HEK293T (cell line): ENCODE measurements around the gene TRDMT1.

Experiments
- CTCF ChIA-PET: fragments of 350-600 bp; formaldehyde crosslinking; extraction: SDS; loops from one replicate; lab custom pipeline; 2021; ENCODE audit warnings: antibody characterized with exemption, inconsistent platforms; lab: Yijun Ruan, JAX
- POLR2A ChIA-PET: fragments of 350-600 bp; formaldehyde crosslinking; extraction: SDS; loops from one replicate; lab custom pipeline; 2020; ENCODE audit warnings: antibody characterized with exemption, inconsistent platforms; lab: Yijun Ruan, JAX
- DNase-seq: peaks from one replicate; pipeline ENCODE4 v3.0.0; 2012; ENCODE audit warnings: mixed read lengths; ENCODE audit errors: extremely low spot score
- ARNT ChIP-seq: fragments of 450-650 bp; IDR thresholded peaks from 2 replicates; pipeline ENCODE4 v1.6.1; 2017; ENCODE audit warnings: mild to moderate bottlenecking
- BHLHE40 ChIP-seq: fragments of 450-650 bp; IDR thresholded peaks from 2 replicates; pipeline ENCODE4 v1.6.1; 2016; ENCODE audit warnings: mild to moderate bottlenecking, moderate library complexity, borderline replicate concordance
- CTBP1 ChIP-seq: fragments of 450-650 bp; IDR thresholded peaks from 2 replicates; pipeline ENCODE4 v1.6.1; 2016; ENCODE audit warnings: borderline replicate concordance
- ELF4 ChIP-seq: fragments of 450-650 bp; IDR thresholded peaks from 2 replicates; pipeline ENCODE4 v1.6.1; 2017; ENCODE audit warnings: antibody characterized with exemption
- FOXA1 ChIP-seq: fragments of 450-650 bp; IDR thresholded peaks from 2 replicates; pipeline ENCODE4 v1.6.1; 2016; ENCODE audit warnings: mild to moderate bottlenecking
- FOXK2 ChIP-seq: fragments of 450-650 bp; IDR thresholded peaks from 2 replicates; pipeline ENCODE4 v1.6.1; 2016; ENCODE audit warnings: mild to moderate bottlenecking
- FOXM1 ChIP-seq: fragments of 450-650 bp; IDR thresholded peaks from 2 replicates; pipeline ENCODE4 v1.6.1; 2017; ENCODE audit warnings: mild to moderate bottlenecking, borderline replicate concordance
- HDGF ChIP-seq: fragments of 450-650 bp; IDR thresholded peaks from 2 replicates; pipeline ENCODE4 v1.6.1; 2017; ENCODE audit warnings: antibody characterized with exemption, borderline replicate concordance
- L3MBTL2 ChIP-seq: fragments of 450-650 bp; conservative IDR thresholded peaks from 2 replicates; pipeline ENCODE4 v1.6.1; 2016; ENCODE audit warnings: mild to moderate bottlenecking
- LEF1 ChIP-seq: fragments of 450-650 bp; IDR thresholded peaks from 2 replicates; pipeline ENCODE4 v1.6.1; 2017; ENCODE audit warnings: mild to moderate bottlenecking, borderline replicate concordance
- NFRKB ChIP-seq: fragments of 450-650 bp; IDR thresholded peaks from 2 replicates; pipeline ENCODE4 v1.6.1; 2016; ENCODE audit warnings: mild to moderate bottlenecking, moderate library complexity
- PKNOX1 ChIP-seq: fragments of 450-650 bp; IDR thresholded peaks from 2 replicates; pipeline ENCODE4 v1.6.1; 2016
- SP1 ChIP-seq: fragments of 450-650 bp; IDR thresholded peaks from 2 replicates; pipeline ENCODE4 v1.6.1; 2017
- SUZ12 ChIP-seq: fragments of 450-650 bp; IDR thresholded peaks from 2 replicates; pipeline ENCODE4 v1.6.1; 2016; ENCODE audit warnings: mild to moderate bottlenecking
- TARDBP ChIP-seq: fragments of 450-650 bp; IDR thresholded peaks from 2 replicates; pipeline ENCODE4 v1.6.1; 2016
- ZNF384 ChIP-seq: fragments of 450-650 bp; IDR thresholded peaks from 2 replicates; pipeline ENCODE4 v1.6.1; 2016

TRDMT1 gene

DNA sequence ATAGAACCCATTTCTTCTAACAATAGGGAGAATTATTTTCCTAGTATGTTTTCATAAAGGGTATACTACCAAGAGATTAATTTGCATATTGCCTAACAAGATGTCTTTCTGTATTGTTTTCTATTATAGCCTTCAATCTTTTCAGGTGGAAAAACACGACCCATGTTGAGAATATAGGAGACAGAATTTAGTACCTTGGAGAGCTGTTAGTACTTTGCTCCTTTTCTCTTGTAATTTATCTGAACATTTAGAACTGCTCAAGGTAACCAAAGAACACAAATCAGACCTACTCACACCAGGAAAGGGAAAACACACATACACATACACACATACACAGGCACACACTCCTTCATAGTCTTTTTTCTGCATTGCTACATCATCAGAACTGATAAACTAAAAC, 7.8 kb upstream of the TRDMT1 start:
- POLR2A ChIA-PET: no interaction called here
- CTCF ChIA-PET: no interaction called here
- TF ChIP-seq SP1 (no peak), NFRKB (no peak), FOXA1 (no peak), TARDBP (no peak), ELF4 (no peak), FOXM1 (no peak), L3MBTL2 (no peak), CTBP1 (no peak), FOXK2 (no peak), LEF1 (no peak), BHLHE40 (no peak)
- DNase-seq: no peak

GRCh38 chr10:17208476-17208875, 7.0 kb upstream of the TRDMT1 start:
- no peak for TF ChIP-seq HDGF
- TF ChIP-seq FOXA1: no peak
- no peak for TF ChIP-seq FOXK2
- TF ChIP-seq L3MBTL2: no peak
- no peak for TF ChIP-seq CTBP1
- TF ChIP-seq PKNOX1: no peak
- no peak for TF ChIP-seq TARDBP
- TF ChIP-seq FOXM1: no peak
- no peak for TF ChIP-seq SUZ12
- no peak for TF ChIP-seq ELF4
- TF ChIP-seq ARNT: no peak
- TF ChIP-seq ZNF384: no peak
- TF ChIP-seq NFRKB: no peak
- TF ChIP-seq LEF1: no peak
- TF ChIP-seq BHLHE40: no peak
- no peak for TF ChIP-seq SP1
- DNase-seq: no peak
- CTCF ChIA-PET: no interaction called here
- POLR2A ChIA-PET: no interaction called here

DNA sequence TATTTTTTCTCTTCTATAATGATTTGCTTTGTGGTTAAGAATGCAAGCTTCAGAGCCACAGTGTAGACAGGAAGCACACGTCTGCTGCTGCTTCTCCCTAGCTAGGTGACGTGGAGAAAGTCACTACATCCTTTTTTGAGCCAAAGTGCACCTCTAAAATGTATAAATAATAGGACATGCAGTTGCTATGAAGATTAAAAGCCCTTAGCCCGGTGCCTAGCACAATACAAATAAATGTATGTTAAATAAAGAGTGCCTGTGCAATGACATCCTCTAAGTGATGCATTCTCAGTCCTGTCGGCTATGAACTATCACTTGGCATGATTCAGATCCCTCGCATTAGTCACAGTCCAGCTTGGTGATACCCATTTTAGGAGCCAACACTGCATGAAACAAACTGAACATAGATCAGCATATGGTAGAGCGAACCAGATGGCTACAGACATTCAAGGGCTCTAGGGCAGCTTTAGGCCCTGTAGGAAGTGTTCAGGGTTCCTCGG, 4.8 kb upstream of the TRDMT1 start:
- ChIA-PET POLR2A (interaction anchor here (1.4 to 3.3 kb wide), 2 partner anchors 24 to 35 kb away, joined by 4 to 15 read pairs; no protein-coding TSS in a partner anchor), CTCF (no interaction called here)
- TF ChIP-seq HDGF: no peak
- no peak for DNase-seq

GRCh38 chr10:17203416-17203815, 1.9 kb upstream of the TRDMT1 start:
- no peak for TF ChIP-seq CTBP1
- no peak for TF ChIP-seq ELF4
- TF ChIP-seq PKNOX1: no peak
- TF ChIP-seq NFRKB: no peak
- no peak for TF ChIP-seq FOXM1
- TF ChIP-seq ARNT: no peak
- POLR2A ChIA-PET: interaction anchor here (0.6 kb wide), 1 partner anchor 10 kb away, joined by 3 read pairs; no protein-coding TSS in a partner anchor
- no peak for DNase-seq
- CTCF ChIA-PET: no interaction called here

DNA sequence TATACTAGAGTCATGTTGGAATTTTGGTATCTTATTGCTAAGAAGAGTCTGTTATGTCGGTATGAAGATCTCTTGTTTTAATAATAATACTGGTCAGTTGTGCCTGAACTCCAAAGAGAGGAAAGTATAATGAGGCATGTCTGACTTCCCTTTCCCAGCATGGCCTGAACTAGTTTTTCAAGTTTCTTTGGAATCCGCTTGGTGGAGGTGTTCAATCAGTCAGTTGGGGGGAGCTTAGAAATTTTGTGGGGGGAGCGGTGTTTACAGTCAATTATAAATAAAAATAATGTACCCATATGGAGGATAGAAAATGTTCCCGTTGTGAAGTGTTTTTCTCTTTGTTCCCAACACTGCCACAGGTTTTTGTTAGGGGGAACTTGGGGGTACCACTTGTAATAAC, 1.5 kb upstream of the TRDMT1 start:
- ChIA-PET CTCF (no interaction called here), POLR2A (interaction anchor here (0.6 to 4.6 kb wide), 3 partner anchors 11 to 26 kb away, joined by 3 to 104 read pairs (median 34); partner anchors contain the start of gene VIM)
- no peak for DNase-seq
- TF ChIP-seq FOXA1: no peak
- no peak for TF ChIP-seq L3MBTL2
- TF ChIP-seq HDGF: no peak
- TF ChIP-seq ZNF384: no peak
- no peak for TF ChIP-seq FOXK2
- no peak for TF ChIP-seq ARNT
- TF ChIP-seq SP1: no peak
- no peak for TF ChIP-seq LEF1
- TF ChIP-seq NFRKB: no peak
- no peak for TF ChIP-seq TARDBP
- no peak for TF ChIP-seq PKNOX1
- no peak for TF ChIP-seq ELF4
- no peak for TF ChIP-seq BHLHE40
- no peak for TF ChIP-seq CTBP1
- TF ChIP-seq FOXM1: no peak
- TF ChIP-seq SUZ12: no peak

GRCh38 chr10:17202506-17202905, 1.0 kb upstream of the TRDMT1 start:
- TF ChIP-seq HDGF: no peak
- no peak for TF ChIP-seq NFRKB
- no peak for TF ChIP-seq LEF1
- TF ChIP-seq SUZ12: no peak
- TF ChIP-seq FOXK2: no peak
- TF ChIP-seq SP1: no peak
- no peak for TF ChIP-seq TARDBP
- TF ChIP-seq FOXA1: no peak
- TF ChIP-seq PKNOX1: no peak
- no peak for TF ChIP-seq FOXM1
- no peak for TF ChIP-seq ELF4
- TF ChIP-seq L3MBTL2: no peak
- TF ChIP-seq ARNT: no peak
- TF ChIP-seq BHLHE40: no peak
- TF ChIP-seq CTBP1: no peak
- POLR2A ChIA-PET: interaction anchor here (1.2 to 4.6 kb wide), 3 partner anchors 19 to 35 kb away, joined by 4 to 104 read pairs (median 34); partner anchors contain the start of gene VIM

More at GRCh38 chr10:17202506-17202905, 1.0 kb upstream of the TRDMT1 start:
- no peak for DNase-seq
- CTCF ChIA-PET: no interaction called here
